AML-193 (cell line): ENCODE data around the gene MLF2.
"Not testable (repeated sequence)": the region's sequence is repeated elsewhere in the genome, so short reads cannot be mapped to it uniquely, and the experiment has no call there.

Source experiments
- DNase-seq, 2 experiments: peaks; one replicate each; lab custom pipeline; 2025; lab: John Stamatoyannopoulos, UW

Gene MLF2

DNA sequence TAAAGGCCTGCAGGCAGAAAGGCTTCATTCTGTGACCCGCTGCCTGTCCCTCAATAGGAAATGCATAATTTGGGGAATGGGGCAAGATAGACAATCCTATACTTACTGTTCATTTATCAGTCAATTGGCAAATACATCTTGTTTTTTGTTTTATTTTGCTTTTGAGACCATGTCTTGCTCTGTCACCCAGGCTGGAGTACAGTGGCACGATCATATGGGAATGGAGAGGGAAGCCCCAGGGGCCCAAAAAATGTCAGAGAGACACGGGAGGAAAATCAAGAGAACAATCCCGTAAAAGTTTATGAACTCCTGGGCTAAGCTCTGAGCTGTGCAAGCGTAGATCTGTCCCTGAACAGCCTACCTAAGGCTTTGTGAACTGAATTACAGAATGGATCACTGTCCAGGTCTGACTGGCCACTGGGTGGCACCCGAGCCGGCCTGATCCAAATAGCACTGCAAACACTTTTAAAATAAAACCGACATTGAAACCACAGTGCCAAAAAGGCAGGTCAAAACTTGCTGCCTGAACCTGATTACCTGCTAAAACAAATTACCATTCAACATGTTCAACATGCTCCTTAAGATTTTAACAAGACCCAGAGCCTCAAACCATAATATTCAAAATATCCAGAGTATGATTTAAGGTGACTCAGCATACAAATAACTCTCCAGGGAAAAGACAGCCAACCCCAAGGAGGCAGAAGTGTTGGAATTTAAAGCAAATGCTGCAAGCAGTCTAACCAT lies 17.3 kb downstream of the MLF2 start:
- peak; percentile 35 to 54 for DNase-seq

DNA sequence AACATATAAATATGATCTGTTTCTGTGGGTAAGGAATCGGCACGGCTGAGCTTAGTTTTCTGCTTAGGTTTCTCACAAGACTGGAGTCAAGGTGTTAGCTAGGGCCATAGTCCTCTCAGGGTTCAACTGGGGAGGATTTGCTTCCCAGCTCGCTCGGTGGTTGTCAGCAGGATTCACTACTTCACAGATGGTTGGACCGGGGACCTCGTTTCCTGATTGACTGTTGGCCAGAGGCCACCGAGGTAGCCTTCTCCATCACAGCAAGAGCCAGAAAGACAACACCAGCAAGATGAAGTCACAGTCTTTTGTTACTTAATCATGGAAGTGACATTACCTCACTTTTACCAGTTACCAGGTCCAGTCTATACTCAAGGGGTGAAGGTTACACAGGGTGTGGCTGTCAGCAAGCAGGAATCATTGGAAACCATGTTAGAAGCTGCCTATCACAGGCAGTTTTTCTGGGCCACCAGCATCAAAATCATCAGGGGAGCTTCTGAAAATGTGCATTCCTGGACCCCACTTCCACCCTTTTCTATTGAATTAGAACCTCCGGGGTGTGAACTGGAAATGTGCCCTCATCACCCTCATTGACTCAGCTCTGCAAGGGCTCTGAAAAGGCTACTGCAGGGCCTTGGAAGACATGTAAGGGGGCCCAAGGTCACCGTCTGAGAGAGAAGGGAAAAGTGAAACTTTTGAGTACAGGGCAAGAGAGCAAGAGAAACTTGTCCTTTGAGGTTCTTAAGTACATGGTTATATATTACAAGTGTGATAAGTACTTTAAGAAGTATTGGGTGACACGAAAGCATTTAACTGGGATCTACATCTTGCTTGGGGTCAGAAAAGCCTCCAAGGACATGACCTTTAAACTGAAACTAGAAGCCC lies 18.2 kb downstream of the MLF2 start:
- no peak for DNase-seq

DNA sequence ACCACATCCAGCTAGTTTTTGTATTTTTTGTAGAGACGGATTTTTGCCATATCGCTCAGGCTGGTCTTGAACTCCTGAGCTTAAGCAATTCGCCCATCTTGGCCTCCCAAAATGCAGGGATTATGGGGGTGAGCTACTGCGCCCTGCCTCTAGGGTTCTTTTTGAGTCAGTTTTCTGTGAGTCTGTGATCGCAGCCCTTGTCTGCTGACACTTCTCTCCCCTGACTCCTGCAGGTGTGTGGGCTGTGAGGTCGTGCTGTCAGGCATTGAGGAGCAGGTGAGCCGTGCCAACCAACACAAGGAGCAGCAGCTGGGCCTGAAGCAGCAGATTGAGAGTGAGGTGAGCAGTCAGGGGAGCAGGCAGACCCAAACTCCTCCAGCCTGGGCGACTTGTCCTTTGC lies 22.8 kb downstream of the MLF2 start:
- no peak for DNase-seq

DNA sequence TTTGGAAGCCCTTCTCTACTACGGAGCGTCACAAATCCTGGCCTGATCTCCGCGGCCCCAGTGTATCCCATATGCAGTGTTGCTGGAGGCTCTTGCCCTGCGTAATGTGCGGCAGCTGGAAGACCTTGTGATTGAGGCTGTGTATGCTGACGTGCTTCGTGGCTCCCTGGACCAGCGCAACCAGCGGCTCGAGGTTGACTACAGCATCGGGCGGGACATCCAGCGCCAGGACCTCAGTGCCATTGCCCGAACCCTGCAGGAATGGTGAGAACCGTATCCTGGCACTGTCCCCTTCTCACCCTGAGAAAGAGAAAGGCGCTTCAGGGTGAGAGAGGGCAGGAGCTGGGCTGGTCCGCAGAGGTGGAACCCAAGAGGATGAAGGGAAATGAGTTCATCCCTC lies 23.8 kb downstream of the MLF2 start:
- DNase-seq: no peak

DNA sequence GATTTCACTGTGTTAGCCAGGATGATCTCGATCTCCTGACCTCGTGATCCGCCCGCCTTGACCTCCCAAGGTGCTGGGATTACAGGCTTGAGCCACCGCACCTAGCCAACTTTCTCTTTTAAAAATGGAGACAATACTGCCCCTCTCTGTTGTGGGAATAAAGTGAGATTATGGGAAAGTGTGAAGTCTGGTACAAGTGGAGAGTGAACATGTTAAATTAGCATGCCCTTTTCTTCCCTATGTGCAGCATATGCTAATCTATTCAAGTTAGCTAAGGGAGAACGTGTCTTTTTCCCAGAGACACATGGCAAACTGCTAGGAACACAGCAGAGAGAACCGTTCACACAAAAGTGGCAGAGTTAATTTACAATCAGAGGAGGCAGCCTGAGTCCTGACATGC lies 27.6 kb downstream of the MLF2 start:
- DNase-seq: no peak

DNA sequence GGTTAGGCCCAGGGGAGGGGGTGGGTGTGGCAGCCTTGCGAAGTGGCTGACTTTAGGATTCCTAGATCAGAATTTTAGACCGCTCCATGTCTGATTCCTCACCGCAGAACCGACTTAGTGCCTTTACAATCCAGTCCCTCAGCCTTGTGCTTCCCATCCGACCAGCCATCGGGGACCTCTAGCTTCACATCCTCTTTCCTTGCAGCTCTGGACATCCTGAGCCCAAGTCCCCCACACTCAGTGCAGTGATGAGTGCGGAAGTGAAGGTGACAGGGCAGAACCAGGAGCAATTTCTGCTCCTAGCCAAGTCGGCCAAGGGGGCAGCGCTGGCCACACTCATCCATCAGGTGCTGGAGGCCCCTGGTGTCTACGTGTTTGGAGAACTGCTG lies 28.5 kb downstream of the MLF2 start:
- peak; percentile 29 to 33 for DNase-seq

DNA sequence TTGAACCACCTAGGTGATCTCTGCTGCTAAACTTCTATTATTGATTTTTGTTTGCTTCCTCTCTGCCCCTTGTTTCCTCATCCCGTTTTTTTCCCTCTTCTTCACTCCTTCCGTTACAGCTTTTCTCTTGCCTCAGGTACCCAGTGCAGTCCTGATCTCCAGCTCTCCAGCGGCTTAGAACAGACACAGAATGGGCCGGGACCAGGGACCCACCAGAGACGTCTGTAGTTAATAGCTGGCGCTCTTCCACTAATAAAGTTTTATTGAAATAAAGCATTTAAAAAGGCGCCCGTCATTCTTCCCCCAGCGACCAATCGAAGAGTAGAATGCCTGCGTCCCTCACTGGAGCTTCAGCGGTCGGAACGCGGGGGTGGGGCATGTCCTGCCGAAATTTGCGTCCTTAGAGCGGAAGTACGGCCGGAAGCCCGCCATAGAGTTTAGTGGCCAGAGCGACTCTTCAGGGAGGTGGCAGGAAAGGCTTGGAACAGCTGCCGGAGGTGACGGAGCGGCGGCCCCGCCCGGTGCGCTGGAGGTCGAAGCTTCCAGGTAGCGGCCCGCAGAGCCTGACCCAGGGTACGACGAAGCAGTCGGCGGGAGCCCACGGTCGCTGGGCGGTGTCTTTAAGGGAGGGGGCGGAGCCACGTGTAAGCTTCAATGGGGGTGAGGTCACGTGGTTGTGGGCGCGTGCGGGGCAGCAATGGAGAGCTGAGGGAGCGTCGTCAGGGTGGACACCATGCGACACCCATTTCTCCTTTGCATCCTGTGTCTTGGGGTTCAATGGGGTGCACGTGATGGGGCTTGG lies 29.1 kb downstream of the MLF2 start, which contains the start of gene COPS7A:
TSS of gene COPS7A (plus strand) at position 440 of the 802 bp plus-strand sequence. CDS start 611 bp downstream, outside the sequence.
- DNase-seq: peak; percentile 99

DNA sequence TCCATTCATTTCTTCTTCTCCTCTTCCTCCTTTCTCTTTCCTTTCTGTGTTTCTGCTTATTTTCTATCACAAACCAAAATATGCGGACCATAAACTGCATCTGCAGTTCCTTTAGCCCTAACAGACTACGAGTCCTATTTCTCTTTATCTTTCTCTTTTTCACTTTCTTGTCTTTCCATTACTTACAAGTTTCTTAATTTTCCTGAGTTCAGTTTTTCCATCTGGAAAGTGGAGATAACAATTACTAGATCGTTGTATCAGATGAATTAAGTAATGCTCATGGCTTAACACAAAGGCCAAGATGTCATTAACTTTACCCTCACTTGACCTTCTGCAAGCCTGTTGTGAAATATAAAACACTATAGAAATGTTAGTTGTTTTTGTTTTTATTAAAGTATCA lies 30.1 kb downstream of the MLF2 start:
- peak in 1 of 2 experiments; percentile 6 for DNase-seq

DNA sequence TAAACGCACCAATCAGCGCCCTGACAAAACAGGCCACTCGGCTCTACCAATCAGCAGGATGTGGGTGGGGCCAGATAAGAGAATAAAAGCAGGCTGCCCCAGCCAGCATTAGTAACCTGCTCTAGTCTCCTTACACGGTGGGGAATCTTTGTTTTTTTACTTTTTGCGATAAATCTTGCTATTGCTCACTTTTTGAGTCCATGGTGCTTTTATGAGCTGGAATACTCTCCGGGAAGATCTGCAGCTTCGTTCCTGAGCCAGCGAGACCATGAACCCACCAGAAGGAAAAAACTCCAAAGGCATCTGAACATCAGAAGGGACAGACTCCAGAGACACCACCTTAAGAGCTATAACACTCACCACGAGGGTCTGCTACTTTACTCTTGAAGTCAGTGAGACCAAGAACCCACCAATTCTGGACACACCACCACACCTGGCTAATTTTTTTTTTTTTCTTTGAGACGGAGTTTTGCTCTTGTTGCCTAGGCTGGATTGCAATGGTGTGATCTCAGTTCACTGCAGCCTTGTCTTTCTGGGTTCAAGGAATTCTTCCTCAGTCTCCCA lies 36.0 kb downstream of the MLF2 start:
- no peak for DNase-seq

DNA sequence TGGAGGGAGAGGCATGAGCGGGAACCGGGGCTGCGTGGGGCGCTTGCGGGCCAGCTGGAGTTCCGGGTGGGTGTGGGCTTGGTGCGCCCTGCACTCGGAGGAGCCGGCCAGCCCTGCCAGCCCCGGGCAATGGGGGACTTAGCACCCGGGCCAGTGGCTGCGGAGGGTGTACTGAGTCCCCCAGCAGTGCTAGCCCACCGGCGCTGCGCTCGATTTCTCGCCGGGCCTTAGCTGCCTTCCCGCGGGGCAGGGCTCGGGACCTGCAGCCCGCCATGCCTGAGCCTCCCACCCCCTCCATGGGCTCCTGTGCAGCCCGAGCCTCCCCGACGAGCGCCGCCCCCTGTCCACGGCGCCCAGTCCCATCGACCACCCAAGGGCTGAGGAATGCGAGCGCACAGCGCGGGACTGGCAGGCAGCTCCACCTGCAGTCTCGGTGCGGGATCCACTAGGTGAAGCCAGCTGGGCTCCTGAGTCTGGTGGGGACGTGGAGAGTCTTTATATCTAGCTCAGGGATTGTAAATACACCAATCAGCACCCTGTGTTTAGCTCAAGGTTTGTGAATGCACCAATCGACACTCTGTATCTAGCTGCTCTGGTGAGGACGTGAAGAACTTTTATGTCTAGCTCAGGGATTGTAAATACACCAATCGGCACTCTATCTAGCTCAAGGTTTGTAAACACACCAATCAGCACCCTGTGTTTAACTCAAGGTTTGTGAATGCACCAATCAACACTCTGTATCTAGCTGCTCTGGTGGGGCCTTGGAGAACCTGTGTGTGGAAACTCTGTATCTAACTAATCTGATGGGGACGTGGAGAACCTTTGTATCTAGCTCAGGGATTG lies 36.7 kb downstream of the MLF2 start:
- DNase-seq: not testable (repeated sequence)

DNA sequence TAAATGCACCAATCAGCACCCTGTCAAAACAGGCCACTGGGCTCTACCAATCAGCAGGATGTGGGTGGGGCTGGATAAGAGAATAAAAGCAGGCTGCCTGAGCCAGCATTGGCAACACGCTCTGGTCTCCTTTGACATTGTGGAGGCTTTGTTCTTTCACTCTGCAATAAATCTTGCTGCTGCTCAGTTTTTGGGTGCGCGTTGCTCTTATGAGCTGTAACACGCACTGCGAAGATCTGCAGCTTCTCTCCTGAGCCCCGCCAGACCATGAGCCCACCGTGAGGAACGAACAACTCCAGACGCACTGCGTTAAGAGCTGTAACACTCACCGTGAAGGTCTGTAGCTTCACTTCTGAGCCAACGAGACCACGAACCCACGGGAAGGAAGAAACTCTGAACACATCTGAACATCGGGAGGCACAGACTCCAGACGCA lies 44.0 kb downstream of the MLF2 start:
- DNase-seq: no peak

DNA sequence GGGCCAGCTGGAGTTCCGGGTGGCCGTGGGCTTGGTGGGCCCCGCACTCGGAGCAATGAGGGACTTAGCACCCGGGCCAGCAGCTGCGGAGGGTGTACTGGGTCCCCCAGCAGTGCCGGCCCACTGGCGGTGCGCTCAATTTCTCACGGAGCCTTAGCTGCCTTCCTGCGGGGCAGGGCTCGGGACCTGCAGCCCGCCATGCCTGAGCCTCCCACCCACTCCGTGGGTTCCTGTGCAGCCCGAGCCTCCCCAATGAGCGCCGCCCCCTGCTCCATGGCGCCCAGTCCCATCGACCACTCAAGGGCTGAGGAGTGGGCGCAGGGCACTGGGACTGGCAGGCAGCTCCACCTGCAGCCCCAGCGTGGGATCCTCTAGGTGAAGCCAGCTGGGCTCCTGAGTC lies 44.6 kb downstream of the MLF2 start:
- DNase-seq: not testable (repeated sequence)

DNA sequence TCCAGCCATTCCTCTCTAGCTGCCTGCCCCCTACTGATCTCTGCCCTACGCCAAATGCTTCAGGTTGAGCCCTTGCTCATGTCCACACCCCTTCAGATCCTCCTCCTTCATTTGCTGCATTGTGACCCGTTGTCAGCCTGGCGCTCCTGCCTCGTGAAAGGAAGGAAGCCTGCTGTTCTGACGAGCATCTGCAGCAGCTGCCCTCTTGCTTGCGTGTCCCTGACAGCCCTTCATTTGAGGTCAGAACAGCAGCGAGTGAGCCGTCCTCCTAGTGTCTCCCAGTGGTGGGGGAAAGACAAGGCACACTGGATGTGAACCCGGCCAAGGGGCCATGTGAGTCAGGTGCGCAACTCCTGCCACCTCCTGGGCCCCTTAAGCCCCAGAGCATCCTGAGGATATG lies 49.3 kb downstream of the MLF2 start:
- DNase-seq: peak; percentile 24 to 33

DNA sequence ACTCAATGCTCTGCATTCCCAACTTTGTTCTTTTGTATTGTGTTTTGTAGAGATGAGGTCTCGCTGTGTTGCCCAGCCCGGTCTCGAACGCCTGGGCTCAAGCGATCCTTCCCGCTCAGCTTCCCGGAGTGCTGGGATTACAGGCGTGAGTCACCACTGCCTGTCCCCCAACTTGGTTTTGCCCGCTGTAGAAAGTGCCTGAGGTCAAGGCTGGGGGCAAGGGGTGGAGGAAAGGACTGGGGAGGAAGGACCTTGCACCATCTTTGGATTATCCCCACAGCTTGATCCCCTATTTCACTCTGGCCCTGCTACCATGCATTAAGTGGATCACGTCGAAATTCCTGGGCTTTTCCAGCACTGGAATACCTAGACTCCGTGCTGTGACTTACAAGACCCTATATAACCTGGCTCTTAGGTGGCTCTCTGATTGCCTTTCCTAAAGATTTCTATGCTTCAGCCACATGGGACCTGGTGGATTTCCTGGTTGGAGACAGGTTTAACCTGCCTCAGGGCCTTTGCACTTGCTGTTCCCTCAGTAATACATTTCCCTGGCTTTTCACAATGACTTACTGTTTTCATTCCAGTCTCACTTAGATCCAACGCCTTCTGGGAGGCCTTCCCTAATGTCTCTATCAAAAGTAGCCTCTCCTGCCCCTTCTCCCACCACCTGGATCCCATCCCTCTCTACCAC lies 51.7 kb downstream of the MLF2 start:
- no peak for DNase-seq

DNA sequence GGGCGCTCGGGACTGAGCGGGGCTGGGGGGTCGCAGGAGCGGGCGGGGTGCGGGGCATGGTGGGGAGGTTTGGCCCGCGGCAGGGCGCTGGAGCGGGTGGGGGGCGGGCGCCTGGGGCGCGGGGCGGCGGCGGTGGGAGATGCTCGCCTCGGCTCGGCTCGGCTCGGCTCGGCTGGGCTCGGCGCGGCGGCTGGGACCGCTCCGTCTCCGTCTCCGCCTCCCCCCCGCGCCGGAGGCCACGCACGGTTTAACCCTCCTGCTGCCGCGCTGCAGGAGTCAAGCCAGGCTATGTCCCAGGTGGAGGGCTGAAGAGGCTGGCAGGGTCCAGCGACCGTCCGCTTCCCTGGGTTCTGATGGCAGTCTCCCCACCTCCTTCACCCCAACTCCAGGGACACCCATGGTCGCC lies 52.3 kb downstream of the MLF2 start, which contains the start of gene PIANP:
TSS of gene PIANP (minus strand) at position 170 of the 406 bp plus-strand sequence. CDS start 2,754 bp downstream, outside the sequence.
- no peak for DNase-seq

DNA sequence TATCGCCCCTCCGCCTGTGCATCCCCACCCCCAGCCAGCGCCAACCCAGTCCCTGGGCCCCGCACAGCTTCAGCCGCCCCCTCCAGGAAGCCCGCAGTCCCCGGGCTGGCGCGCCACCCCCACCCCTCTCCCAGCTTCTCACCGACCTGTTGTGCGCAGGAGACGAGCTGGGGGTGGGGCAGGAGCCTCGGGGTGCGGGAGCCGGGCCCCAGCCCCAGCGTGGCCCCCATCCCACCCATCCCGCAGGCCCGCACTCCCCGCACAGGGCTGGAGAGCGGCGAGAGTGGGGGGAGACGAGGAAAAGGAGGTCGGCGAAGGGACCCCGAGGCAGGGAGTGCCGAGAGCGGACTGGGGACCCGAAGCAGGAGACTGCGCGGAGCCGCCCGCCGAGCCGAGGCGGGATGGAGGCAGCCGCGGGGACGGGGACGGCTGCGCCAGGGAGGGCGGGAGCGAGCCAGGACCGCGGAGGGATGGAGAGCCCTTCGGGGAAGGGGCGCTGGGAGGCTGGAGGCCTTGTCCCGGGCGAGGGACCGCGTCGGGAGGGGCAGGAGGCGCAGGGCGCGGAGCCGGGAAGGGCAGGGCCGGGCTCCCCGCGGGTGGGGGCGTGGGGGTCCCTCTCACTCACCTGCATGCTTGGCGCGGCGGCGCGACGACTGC lies 52.8 kb downstream of the MLF2 start:
- no peak for DNase-seq

DNA sequence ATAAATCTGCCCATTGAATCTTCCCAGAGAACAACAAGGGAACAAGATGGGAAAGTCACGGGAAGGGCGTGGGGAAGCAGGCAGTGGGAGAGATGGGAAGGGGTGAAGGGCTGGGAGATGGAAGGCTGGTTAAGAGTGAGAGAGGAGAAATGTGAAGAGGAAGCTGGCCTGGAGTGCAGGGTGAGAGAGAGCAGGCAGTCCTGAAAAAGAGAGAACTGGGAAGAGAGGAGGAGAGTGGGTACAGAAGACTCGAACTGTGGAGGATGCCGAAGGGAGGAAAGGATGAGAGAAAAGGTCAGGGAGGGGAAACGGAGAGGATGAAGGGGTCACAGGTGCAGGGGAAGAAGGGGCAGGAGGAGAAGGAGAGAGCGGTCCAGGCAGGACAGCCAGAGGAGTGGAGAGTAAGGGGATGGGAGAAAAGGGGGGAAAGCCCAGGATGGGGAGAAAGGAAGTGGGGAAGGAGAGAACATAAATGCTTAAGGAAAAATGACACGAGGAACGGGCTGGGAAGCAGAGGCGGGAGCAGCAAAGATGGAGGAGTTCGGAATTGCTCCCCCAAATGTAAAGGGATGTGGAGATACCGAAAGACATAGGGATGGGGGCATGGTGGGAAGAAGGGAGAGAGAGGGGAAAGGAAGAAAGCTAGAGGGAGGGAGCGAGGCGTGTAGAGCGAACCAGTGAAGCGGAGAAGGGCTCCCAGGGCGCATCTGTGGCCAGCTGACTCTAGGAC lies 53.5 kb downstream of the MLF2 start:
- DNase-seq: no peak

DNA sequence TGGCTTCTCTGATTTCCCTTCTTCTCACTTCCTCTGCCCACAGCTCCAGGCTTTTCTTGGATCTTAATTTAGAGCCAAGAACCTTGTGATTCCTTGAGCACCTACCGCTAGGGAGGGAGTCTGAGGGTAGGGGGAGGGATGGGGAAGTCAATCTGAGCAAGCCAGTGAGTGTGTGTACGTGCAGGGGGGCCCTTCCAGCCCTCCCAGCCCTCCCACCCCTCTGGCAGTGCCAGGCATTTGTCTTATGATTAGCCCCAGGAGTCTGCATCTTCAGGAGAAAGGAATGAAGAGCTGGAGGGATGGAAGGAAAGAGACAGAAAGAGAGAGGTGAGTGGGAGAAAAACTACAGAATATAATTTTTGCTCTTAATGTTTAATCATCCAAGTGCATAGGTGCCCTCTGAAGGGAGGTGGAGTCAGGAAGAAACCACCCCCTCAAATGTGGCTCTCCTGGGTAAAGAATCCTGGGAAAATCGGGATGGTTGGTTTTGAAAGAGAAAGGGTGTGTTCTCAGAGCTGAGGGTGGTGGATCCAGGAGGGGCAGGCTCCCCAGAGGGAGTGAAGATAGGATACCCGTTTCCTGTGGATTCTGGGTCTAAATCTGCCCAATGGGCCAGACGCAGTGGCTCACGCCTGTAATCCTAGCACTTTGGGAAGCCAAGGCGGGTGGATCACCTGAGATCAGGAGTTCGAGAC lies 54.4 kb downstream of the MLF2 start:
- DNase-seq: no peak
